ENCODE measurements around the gene SYNDIG1L.
"Not testable (repeated sequence)": the region's sequence is repeated elsewhere in the genome, so short reads cannot be mapped to it uniquely, and the experiment has no call there.

Gene SYNDIG1L

GRCh38 chr14:74426202-74426582 is at the start of gene SYNDIG1L:
TSS of gene SYNDIG1L (minus strand) at chr14:74426210. CDS start at chr14:74409744, 16,466 bp downstream.
- DNase-seq (ENCODE audit: low read depth), result no peak

GRCh38 chr14:74475678-74476077 is 49.7 kb upstream of the SYNDIG1L start:
- no peak for DNase-seq (ENCODE audit: low read depth)

- no peak for DNase-seq (ENCODE audit: low read depth)
Measured at GRCh38 chr14:74474376-74474775, 48.4 kb upstream of the SYNDIG1L start.

GRCh38 chr14:74472601-74473000 is 46.6 kb upstream of the SYNDIG1L start:
- DNase-seq (ENCODE audit: low read depth), result no peak

GRCh38 chr14:74469548-74470518 is 43.8 kb upstream of the SYNDIG1L start:
- DNase-seq (ENCODE audit: low read depth), result no peak

- DNase-seq (ENCODE audit: low read depth), result no peak
Measured at GRCh38 chr14:74468513-74468912, 42.5 kb upstream of the SYNDIG1L start.

GRCh38 chr14:74465335-74465734 is 39.3 kb upstream of the SYNDIG1L start:
- DNase-seq (ENCODE audit: low read depth), result no peak

- no peak for DNase-seq (ENCODE audit: low read depth)
Measured at GRCh38 chr14:74464785-74465184, 38.8 kb upstream of the SYNDIG1L start.

GRCh38 chr14:74463697-74464096 is 37.7 kb upstream of the SYNDIG1L start:
- DNase-seq (ENCODE audit: low read depth), result no peak

- no peak for DNase-seq (ENCODE audit: low read depth)
Measured at GRCh38 chr14:74462993-74463392, 37.0 kb upstream of the SYNDIG1L start.

GRCh38 chr14:74459976-74460375 is 34.0 kb upstream of the SYNDIG1L start:
- DNase-seq (ENCODE audit: low read depth), result no peak

- DNase-seq (ENCODE audit: low read depth), result no peak
Measured at GRCh38 chr14:74459289-74459946, 33.4 kb upstream of the SYNDIG1L start.

GRCh38 chr14:74457565-74457895 is 31.5 kb upstream of the SYNDIG1L start:
- no peak for DNase-seq (ENCODE audit: low read depth)

GRCh38 chr14:74456684-74457564 is 30.9 kb upstream of the SYNDIG1L start:
- DNase-seq (ENCODE audit: low read depth), result no peak

GRCh38 chr14:74454397-74454796 is 28.4 kb upstream of the SYNDIG1L start:
- not testable (repeated sequence) for DNase-seq (ENCODE audit: low read depth)

GRCh38 chr14:74444866-74445265 is 18.9 kb upstream of the SYNDIG1L start:
- DNase-seq (ENCODE audit: low read depth), result no peak

- no peak for DNase-seq (ENCODE audit: low read depth)
Measured at GRCh38 chr14:74442757-74443156, 16.7 kb upstream of the SYNDIG1L start.

GRCh38 chr14:74441113-74441512 is 15.1 kb upstream of the SYNDIG1L start:
- no peak for DNase-seq (ENCODE audit: low read depth)

GRCh38 chr14:74438351-74438915 is 12.4 kb upstream of the SYNDIG1L start:
- DNase-seq (ENCODE audit: low read depth), result no peak

- DNase-seq (ENCODE audit: low read depth), result no peak
Measured at GRCh38 chr14:74437496-74438053, 11.6 kb upstream of the SYNDIG1L start.

GRCh38 chr14:74434294-74434693 is 8.3 kb upstream of the SYNDIG1L start:
- DNase-seq (ENCODE audit: low read depth), result no peak

GRCh38 chr14:74429991-74430390 is 4.0 kb upstream of the SYNDIG1L start:
- no peak for DNase-seq (ENCODE audit: low read depth)

Data from activated T-cell treated with anti-CD3 and anti-CD28 coated beads for 24 hours (primary cell).